Measurements from ENCODE around the gene TNFSF15. TPM values are rescaled to one million over a fixed set of nuclear protein-coding genes. Genes with fewer than 3 reads are reported as not detected.

The TNFSF15 gene
- total and polyA plus RNA-seq, 2 donors (not counting 1 experiment from before 2014, with no cell fraction given): 0.03 TPM; not detected in 1

DNA sequence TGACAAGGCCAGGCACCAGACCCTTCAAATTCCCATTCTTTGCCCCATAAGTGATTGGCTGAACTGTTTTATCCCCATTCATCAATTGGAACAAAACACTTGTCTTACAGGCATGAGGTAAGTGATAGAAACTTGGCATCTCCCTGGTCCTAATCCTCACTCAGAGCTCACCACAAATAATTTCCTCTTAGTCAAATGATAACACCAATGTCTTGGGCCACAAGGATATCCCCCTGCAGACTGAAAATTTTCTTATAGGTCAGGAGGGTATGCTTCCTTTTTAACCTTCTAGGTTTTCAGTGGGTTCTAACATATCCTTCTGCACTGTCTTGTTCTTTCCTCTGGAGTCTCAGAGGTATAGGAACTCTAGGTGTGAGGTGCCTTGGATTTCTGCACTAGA, 14.5 kb downstream of the TNFSF15 start:
- H3K4me3 Mint-ChIP-seq: no peak overlapping the region
- Histone ChIP-seq H2AFZ (ENCODE audit: insufficient read depth, low read depth, low read length, poor library complexity, severe bottlenecking) (no peak overlapping the region), H3K4me2 (replicated peaks; ENCODE audit: low read depth, low read length, poor library complexity, severe bottlenecking) (no peak overlapping the region), H3K4me1 (ENCODE audit: control insufficient read depth in 2 of 2, insufficient read depth in 2 of 2, low read length in 2 of 2) (peaks cover 3 to 7% of the 10 kb centered on the region in 2 donors), H4K20me1 (ENCODE audit: control insufficient read depth, insufficient read depth, low read length, poor library complexity, severe bottlenecking) (no peaks in the 10 kb centered on the region), H3K36me3 (replicated peaks in 1 of 2; ENCODE audit: control extremely low read depth in 1 of 2, control insufficient read depth in 1 of 2, extremely low read depth in 1 of 2, insufficient read depth in 2 of 2, low read length in 1 of 2) (no peaks in the 10 kb centered on the region), H3K79me2 (ENCODE audit: control insufficient read depth, insufficient read depth, low read length) (no peaks in the 10 kb centered on the region), H3K9me3 (ENCODE audit: control extremely low read depth in 1 of 3, control insufficient read depth in 2 of 3, insufficient read depth in 1 of 3, low read length in 2 of 3) (no peaks in the 10 kb centered on the region), H3K9ac (ENCODE audit: low read length) (no peak overlapping the region), H3K27me3 (replicated peaks in 1 of 4; ENCODE audit: control extremely low read depth in 1 of 4, control insufficient read depth in 3 of 4, insufficient read depth in 4 of 4, low read length in 3 of 4) (no peaks in the 10 kb centered on the region), H3K4me3 (ENCODE audit: control extremely low read depth in 1 of 5, extremely low read depth in 1 of 5, insufficient read depth in 1 of 5, low read depth in 2 of 5, low read length in 4 of 5) (no peak overlapping the region), H3K27ac (ENCODE audit: low read length in 2 of 2) (no peak overlapping the region)
- no peak overlapping the region for H3K27ac Mint-ChIP-seq
- peaks cover 9% of the 10 kb centered on the region for H3K4me1 Mint-ChIP-seq
- no peaks in the 10 kb centered on the region for H3K9me3 Mint-ChIP-seq (ENCODE audit: insufficient read depth)
- no peak for DNase-seq
- intact Hi-C loops (cut with micrococcal nuclease): no loop called here
- POLR2A ChIA-PET: interaction anchor here (0.7 kb wide), 1 partner anchor 99 kb away, joined by 4 read pairs; no protein-coding TSS in a partner anchor
- no peak for ATAC-seq (ENCODE audit: low read depth)
- TF ChIP-seq, protein P1, sequence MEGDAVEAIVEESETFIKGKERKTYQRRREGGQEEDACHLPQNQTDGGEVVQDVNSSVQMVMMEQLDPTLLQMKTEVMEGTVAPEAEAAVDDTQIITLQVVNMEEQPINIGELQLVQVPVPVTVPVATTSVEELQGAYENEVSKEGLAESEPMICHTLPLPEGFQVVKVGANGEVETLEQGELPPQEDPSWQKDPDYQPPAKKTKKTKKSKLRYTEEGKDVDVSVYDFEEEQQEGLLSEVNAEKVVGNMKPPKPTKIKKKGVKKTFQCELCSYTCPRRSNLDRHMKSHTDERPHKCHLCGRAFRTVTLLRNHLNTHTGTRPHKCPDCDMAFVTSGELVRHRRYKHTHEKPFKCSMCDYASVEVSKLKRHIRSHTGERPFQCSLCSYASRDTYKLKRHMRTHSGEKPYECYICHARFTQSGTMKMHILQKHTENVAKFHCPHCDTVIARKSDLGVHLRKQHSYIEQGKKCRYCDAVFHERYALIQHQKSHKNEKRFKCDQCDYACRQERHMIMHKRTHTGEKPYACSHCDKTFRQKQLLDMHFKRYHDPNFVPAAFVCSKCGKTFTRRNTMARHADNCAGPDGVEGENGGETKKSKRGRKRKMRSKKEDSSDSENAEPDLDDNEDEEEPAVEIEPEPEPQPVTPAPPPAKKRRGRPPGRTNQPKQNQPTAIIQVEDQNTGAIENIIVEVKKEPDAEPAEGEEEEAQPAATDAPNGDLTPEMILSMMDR (IDR thresholded peaks at IDR 0.05): no peak
- no peak for TF ChIP-seq EZH2 (IDR thresholded peaks at IDR 0.05; ENCODE audit: borderline replicate concordance, insufficient read depth, low read depth, low read length, poor library complexity, severe bottlenecking)
- H3K27me3 Mint-ChIP-seq: no peaks in the 10 kb centered on the region
- CTCF ChIA-PET: interaction anchor here (1.0 kb wide), 1 partner anchor 220 kb away, joined by 3 read pairs; no protein-coding TSS in a partner anchor

DNA sequence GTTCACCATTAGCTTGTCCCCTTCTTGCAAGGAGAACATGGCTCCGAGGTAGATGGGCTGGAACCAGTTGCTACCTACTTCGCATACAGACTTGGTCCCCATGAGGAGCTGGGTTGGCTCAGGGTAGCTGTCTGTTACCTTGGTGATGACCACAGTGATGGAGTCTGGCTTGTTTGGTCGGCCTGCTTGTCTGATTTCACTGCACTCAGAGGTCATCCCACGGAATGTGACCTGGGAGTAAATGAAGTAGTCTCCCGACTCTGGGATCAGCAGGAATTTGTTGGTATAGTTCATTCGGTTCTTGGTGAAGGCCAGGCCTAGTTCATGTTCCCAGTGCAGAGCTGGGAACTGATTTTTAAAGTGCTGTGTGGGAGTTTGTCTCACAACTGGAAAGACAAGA, 15.3 kb downstream of the TNFSF15 start:
- POLR2A ChIA-PET: no interaction called here

More for the DNA sequence above, 15.3 kb downstream of the TNFSF15 start:
- H4K20me1 ChIP-seq (ENCODE audit: control insufficient read depth, insufficient read depth, low read length, poor library complexity, severe bottlenecking): no peaks in the 10 kb centered on the region
- no peak overlapping the region for H2AFZ ChIP-seq (ENCODE audit: insufficient read depth, low read depth, low read length, poor library complexity, severe bottlenecking)
- no peak overlapping the region for H3K9ac ChIP-seq (ENCODE audit: low read length)
- H3K27ac ChIP-seq (ENCODE audit: low read length in 2 of 2): no peak overlapping the region
- Mint-ChIP-seq H3K4me1 (peaks cover 17% of the 10 kb centered on the region), H3K27ac (no peak overlapping the region), H3K27me3 (no peaks in the 10 kb centered on the region), H3K9me3 (ENCODE audit: insufficient read depth) (no peaks in the 10 kb centered on the region), H3K4me3 (no peak overlapping the region)
- intact Hi-C loops (cut with micrococcal nuclease): no loop called here
- no peak for TF ChIP-seq EZH2 (IDR thresholded peaks at IDR 0.05; ENCODE audit: borderline replicate concordance, insufficient read depth, low read depth, low read length, poor library complexity, severe bottlenecking)
- TF ChIP-seq, protein P1 (IDR thresholded peaks at IDR 0.05): no peak
- no peak overlapping the region for H3K4me2 ChIP-seq (replicated peaks; ENCODE audit: low read depth, low read length, poor library complexity, severe bottlenecking)
- H3K4me1 ChIP-seq (ENCODE audit: control insufficient read depth in 2 of 2, insufficient read depth in 2 of 2, low read length in 2 of 2): peaks cover 11 to 15% of the 10 kb centered on the region in 2 donors
- H3K9me3 ChIP-seq (ENCODE audit: control extremely low read depth in 1 of 3, control insufficient read depth in 2 of 3, insufficient read depth in 1 of 3, low read length in 2 of 3): no peaks in the 10 kb centered on the region
- CTCF ChIA-PET: no interaction called here
- no peaks in the 10 kb centered on the region for H3K27me3 ChIP-seq (replicated peaks in 1 of 4; ENCODE audit: control extremely low read depth in 1 of 4, control insufficient read depth in 3 of 4, insufficient read depth in 4 of 4, low read length in 3 of 4)
- H3K36me3 ChIP-seq (replicated peaks in 1 of 2; ENCODE audit: control extremely low read depth in 1 of 2, control insufficient read depth in 1 of 2, extremely low read depth in 1 of 2, insufficient read depth in 2 of 2, low read length in 1 of 2): no peaks in the 10 kb centered on the region
- H3K4me3 ChIP-seq (ENCODE audit: control extremely low read depth in 1 of 5, extremely low read depth in 1 of 5, insufficient read depth in 1 of 5, low read depth in 2 of 5, low read length in 4 of 5): no peak overlapping the region
- no peak for ATAC-seq (ENCODE audit: low read depth)
- H3K79me2 ChIP-seq (ENCODE audit: control insufficient read depth, insufficient read depth, low read length): no peaks in the 10 kb centered on the region
- 92% methylated on average over 6 of the region's 6 CpGs for WGBS (ENCODE audit: insufficient coverage)
- DNase-seq: no peak
